NB4 (cell line): ENCODE data around the gene METRNL.

Experiments
- MAX ChIP-seq: IDR thresholded peaks from 2 replicates; pipeline ENCODE4 v1.6.1; 2011; ENCODE audit warnings: low read depth, low read length
- MYC ChIP-seq: IDR thresholded peaks from 2 replicates; pipeline ENCODE4 v1.6.1; 2011; ENCODE audit warnings: low read depth, low read length
- POLR2A ChIP-seq: IDR thresholded peaks from 2 replicates; pipeline ENCODE4 v1.6.1; 2011; ENCODE audit warnings: mild to moderate bottlenecking; ENCODE audit not compliant: insufficient read length; ENCODE audit errors: extremely low read depth
- TF ChIP-seq, protein P1 (sequence below): IDR thresholded peaks from one replicate; pipeline ENCODE4 v1.5.1; 2012; ENCODE audit warnings: low read depth, low read length

- TF ChIP-seq POLR2A (no peak), MAX (no peak), MYC (no peak)
- TF ChIP-seq, protein P1, sequence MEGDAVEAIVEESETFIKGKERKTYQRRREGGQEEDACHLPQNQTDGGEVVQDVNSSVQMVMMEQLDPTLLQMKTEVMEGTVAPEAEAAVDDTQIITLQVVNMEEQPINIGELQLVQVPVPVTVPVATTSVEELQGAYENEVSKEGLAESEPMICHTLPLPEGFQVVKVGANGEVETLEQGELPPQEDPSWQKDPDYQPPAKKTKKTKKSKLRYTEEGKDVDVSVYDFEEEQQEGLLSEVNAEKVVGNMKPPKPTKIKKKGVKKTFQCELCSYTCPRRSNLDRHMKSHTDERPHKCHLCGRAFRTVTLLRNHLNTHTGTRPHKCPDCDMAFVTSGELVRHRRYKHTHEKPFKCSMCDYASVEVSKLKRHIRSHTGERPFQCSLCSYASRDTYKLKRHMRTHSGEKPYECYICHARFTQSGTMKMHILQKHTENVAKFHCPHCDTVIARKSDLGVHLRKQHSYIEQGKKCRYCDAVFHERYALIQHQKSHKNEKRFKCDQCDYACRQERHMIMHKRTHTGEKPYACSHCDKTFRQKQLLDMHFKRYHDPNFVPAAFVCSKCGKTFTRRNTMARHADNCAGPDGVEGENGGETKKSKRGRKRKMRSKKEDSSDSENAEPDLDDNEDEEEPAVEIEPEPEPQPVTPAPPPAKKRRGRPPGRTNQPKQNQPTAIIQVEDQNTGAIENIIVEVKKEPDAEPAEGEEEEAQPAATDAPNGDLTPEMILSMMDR: no peak
These were observed 563 bp downstream of the METRNL start for GRCh38 chr17:83079766-83080578.
